Astrocyte (in vitro differentiated cells and primary cell): ENCODE results near the gene HINT2. TPM values are rescaled to one million over a fixed set of nuclear protein-coding genes. Genes with fewer than 3 reads are reported as not detected.

Source experiments
- DNase-seq: peaks from one replicate; pipeline ENCODE4 v3.0.0-alpha.2; 2010; ENCODE audit warnings: low read depth
- FAIRE-seq: peaks from 2 replicates; lab custom pipeline; 2011; peaks lifted over from hg19 to GRCh38; lab: Jason Lieb, UNC
- H2AFZ ChIP-seq: 2 replicates; pipeline ENCODE4 v1.6.0; 2012; ENCODE audit warnings: low read depth, low read length, inconsistent platforms
- H3K27ac ChIP-seq: 2 replicates; pipeline ENCODE4 v1.5.1; 2011; ENCODE audit warnings: low read depth, low read length, inconsistent platforms
- H3K27me3 ChIP-seq: 2 replicates; pipeline ENCODE4 v1.6.0; 2011; ENCODE audit warnings: low read length, inconsistent platforms; ENCODE audit not compliant: insufficient read depth
- H3K36me3 ChIP-seq: 2 replicates; pipeline ENCODE4 v1.5.1; 2011; ENCODE audit warnings: low read length, inconsistent platforms; ENCODE audit not compliant: insufficient read depth
- H3K4me1 ChIP-seq: 2 replicates; pipeline ENCODE4 v1.5.1; 2011; ENCODE audit warnings: low read length, inconsistent platforms; ENCODE audit not compliant: insufficient read depth
- H3K4me2 ChIP-seq: 2 replicates; pipeline ENCODE4 v1.6.0; 2012; ENCODE audit warnings: low read length, inconsistent platforms
- H3K4me3 ChIP-seq: 2 replicates; pipeline ENCODE4 v1.5.1; 2011; ENCODE audit warnings: low read depth, mild to moderate bottlenecking, low read length, inconsistent platforms; ENCODE audit not compliant: insufficient read depth
- H3K79me2 ChIP-seq: 2 replicates; pipeline ENCODE4 v1.6.0; 2012; ENCODE audit warnings: mild to moderate bottlenecking, low read length, inconsistent platforms; ENCODE audit not compliant: insufficient read depth
- H3K9ac ChIP-seq: 2 replicates; pipeline ENCODE4 v1.6.0; 2012; ENCODE audit warnings: mild to moderate bottlenecking, low read length, inconsistent platforms
- H3K9me3 ChIP-seq: 2 replicates; pipeline ENCODE4 v1.5.1; 2012; ENCODE audit warnings: low read depth, mild to moderate bottlenecking, low read length, inconsistent platforms; ENCODE audit not compliant: insufficient read depth
- H4K20me1 ChIP-seq: 2 replicates; pipeline ENCODE4 v1.6.0; 2012; ENCODE audit warnings: low read length, inconsistent platforms; ENCODE audit not compliant: insufficient read depth
- H3K27ac Mint-ChIP-seq: one replicate; pipeline ENCODE4 v1.8.0; 2021; ENCODE audit warnings: mild to moderate bottlenecking, mixed read lengths; ENCODE audit not compliant: unreplicated experiment
- H3K27me3 Mint-ChIP-seq: one replicate; pipeline ENCODE4 v1.8.0; 2021; ENCODE audit warnings: low read depth, mixed read lengths; ENCODE audit not compliant: unreplicated experiment
- H3K36me3 Mint-ChIP-seq: one replicate; pipeline ENCODE4 v1.8.0; 2021; ENCODE audit warnings: low read depth, mixed read lengths; ENCODE audit not compliant: unreplicated experiment
- H3K4me1 Mint-ChIP-seq: one replicate; pipeline ENCODE4 v1.8.0; 2021; ENCODE audit warnings: low read depth, mixed read lengths; ENCODE audit not compliant: unreplicated experiment
- H3K4me3 Mint-ChIP-seq: one replicate; pipeline ENCODE4 v1.8.0; 2021; ENCODE audit warnings: mild to moderate bottlenecking, moderate library complexity, mixed read lengths; ENCODE audit not compliant: unreplicated experiment
- H3K9me3 Mint-ChIP-seq: one replicate; pipeline ENCODE4 v1.8.0; 2021; ENCODE audit warnings: mild to moderate bottlenecking, mixed read lengths; ENCODE audit not compliant: unreplicated experiment
- CTCF ChIP-seq: IDR thresholded peaks from 2 replicates; pipeline ENCODE4 v1.5.1; 2011; ENCODE audit warnings: low read depth, mild to moderate bottlenecking, inconsistent platforms, low read length, moderate library complexity; ENCODE audit not compliant: insufficient read depth
- EZH2 ChIP-seq: IDR thresholded peaks from 2 replicates; pipeline ENCODE4 v1.6.1; 2012; ENCODE audit warnings: mild to moderate bottlenecking, low read length, inconsistent platforms; ENCODE audit not compliant: insufficient read depth
- total RNA-seq: library from RNA; stranded (reverse); gene quantifications from 2 replicates; pipeline ENCODE4 v1.2.1, GENCODE V29; 2021

Gene HINT2
- total RNA-seq, 1 donor from 2014 or later = 22.8 TPM

- Histone ChIP-seq H4K20me1 (no peaks in the 10 kb centered on the region), H2AFZ (no peak overlapping the region), H3K36me3 (no peaks in the 10 kb centered on the region), H3K9me3 (no peaks in the 10 kb centered on the region), H3K79me2 (no peaks in the 10 kb centered on the region), H3K4me1 (no peaks in the 10 kb centered on the region), H3K9ac (no peak overlapping the region), H3K27me3 (peaks cover 21% of the 10 kb centered on the region), H3K4me3 (no peak overlapping the region), H3K27ac (no peak overlapping the region), H3K4me2 (no peak overlapping the region)
- Mint-ChIP-seq H3K9me3 (no peaks in the 10 kb centered on the region), H3K27me3 (no peaks in the 10 kb centered on the region), H3K27ac (no peak overlapping the region), H3K36me3 (peaks cover 4% of the 10 kb centered on the region), H3K4me1 (no peaks in the 10 kb centered on the region), H3K4me3 (no peak overlapping the region)
- FAIRE-seq (no peak), DNase-seq (no peak)
- TF ChIP-seq CTCF = no peak
- TF ChIP-seq EZH2 = no peak
These were observed 33.8 kb downstream of the HINT2 start for GRCh38 chr9:35781066-35781465.

- no peak overlapping the region for H3K4me2 ChIP-seq
- H3K4me3 Mint-ChIP-seq = no peak overlapping the region
- peaks cover 1% of the 10 kb centered on the region for H3K36me3 Mint-ChIP-seq
- no peaks in the 10 kb centered on the region for H3K4me1 Mint-ChIP-seq
- H3K27ac Mint-ChIP-seq = no peak overlapping the region
- H3K27me3 Mint-ChIP-seq = no peaks in the 10 kb centered on the region
- no peaks in the 10 kb centered on the region for H3K36me3 ChIP-seq
- no peaks in the 10 kb centered on the region for H3K9me3 Mint-ChIP-seq
- H4K20me1 ChIP-seq = no peaks in the 10 kb centered on the region
- H3K4me3 ChIP-seq = no peak overlapping the region
- DNase-seq = no peak
- no peak for FAIRE-seq
- H3K27me3 ChIP-seq = peaks cover 14% of the 10 kb centered on the region
- no peak overlapping the region for H3K9ac ChIP-seq
- H2AFZ ChIP-seq = no peak overlapping the region
- TF ChIP-seq EZH2 (no peak), CTCF (no peak)
- no peak overlapping the region for H3K27ac ChIP-seq
- H3K9me3 ChIP-seq = no peaks in the 10 kb centered on the region
- H3K79me2 ChIP-seq = no peaks in the 10 kb centered on the region
- H3K4me1 ChIP-seq = no peaks in the 10 kb centered on the region
These were observed 36.3 kb downstream of the HINT2 start for GRCh38 chr9:35778496-35778895.

GRCh38 chr9:35776018-35776417 is 38.8 kb downstream of the HINT2 start:
- no peaks in the 10 kb centered on the region for H3K36me3 ChIP-seq
- no peaks in the 10 kb centered on the region for H4K20me1 ChIP-seq
- H3K27me3 ChIP-seq = peaks cover 19% of the 10 kb centered on the region
- FAIRE-seq = no peak
- no peak for DNase-seq
- no peaks in the 10 kb centered on the region for H3K9me3 Mint-ChIP-seq
- no peak overlapping the region for H3K4me3 Mint-ChIP-seq
- no peak overlapping the region for H2AFZ ChIP-seq
- H3K4me1 Mint-ChIP-seq = no peaks in the 10 kb centered on the region
- TF ChIP-seq CTCF (no peak), EZH2 (no peak)
- no peaks in the 10 kb centered on the region for H3K4me1 ChIP-seq
- H3K4me3 ChIP-seq = no peak overlapping the region
- H3K27ac ChIP-seq = no peak overlapping the region
- no peaks in the 10 kb centered on the region for H3K27me3 Mint-ChIP-seq
- H3K79me2 ChIP-seq = no peaks in the 10 kb centered on the region
- H3K9me3 ChIP-seq = no peaks in the 10 kb centered on the region
- H3K4me2 ChIP-seq = no peak overlapping the region
- no peaks in the 10 kb centered on the region for H3K36me3 Mint-ChIP-seq
- H3K27ac Mint-ChIP-seq = no peak overlapping the region
- H3K9ac ChIP-seq = no peak overlapping the region
